IMR-90 (cell line): Measurements from ENCODE around the gene IRAK1. TPM values are rescaled to one million over a fixed set of nuclear protein-coding genes. Genes with fewer than 3 reads are reported as not detected.

Experiments used
- ATAC-seq: fragments of 200-7000 bp; cut with Tn5 transposase; 2 replicates; pipeline ENCODE4 v1.9.1; 2020; ENCODE audit warnings: low read depth, mild to moderate bottlenecking, moderate library complexity
- BruUV-seq: library from RNA; stranded (reverse); fragments of 400-500 nt; replicated peaks from 2 replicates; lab custom pipeline; 2021; lab: Mats Ljungman, UMichigan
- CTCF ChIA-PET: fragments of 300-600 bp; formaldehyde crosslinking; extraction: SDS; loops from one replicate; lab custom pipeline; 2021; ENCODE audit warnings: antibody characterized with exemption; lab: Yijun Ruan, JAX
- POLR2A ChIA-PET: fragments of 300-600 bp; sonication (Branson Sonifier 250); formaldehyde crosslinking; loops from one replicate; lab custom pipeline; 2022; ENCODE audit warnings: antibody characterized with exemption; ENCODE audit not compliant: unreplicated experiment; lab: Charles Lee
- DNase-seq: peaks from one replicate; pipeline ENCODE4 v3.0.0; 2013
- H2AFZ ChIP-seq: replicated peaks from 2 replicates; pipeline ENCODE3; 2013; ENCODE audit warnings: low read length, mild to moderate bottlenecking; ENCODE audit not compliant: poor library complexity
- H2AK5ac ChIP-seq: 2 replicates; pipeline ENCODE4 v1.6.1; 2013; ENCODE audit warnings: low read depth, low read length, inconsistent platforms
- H2AK9ac ChIP-seq: replicated peaks from 2 replicates; pipeline ENCODE3; 2013; ENCODE audit warnings: mild to moderate bottlenecking, low read depth, low read length, moderate library complexity; ENCODE audit not compliant: poor library complexity
- H2BK120ac ChIP-seq: 2 replicates; pipeline ENCODE4 v1.6.1; 2013; ENCODE audit warnings: low read depth, low read length, inconsistent platforms
- H2BK15ac ChIP-seq: 3 replicates; pipeline ENCODE4 v1.6.1; 2013; ENCODE audit warnings: low read depth, low read length, inconsistent platforms
- H2BK20ac ChIP-seq: 2 replicates; pipeline ENCODE4 v1.6.1; 2013; ENCODE audit warnings: low read depth, mild to moderate bottlenecking, inconsistent platforms, low read length, moderate library complexity
- H2BK5ac ChIP-seq: 2 replicates; pipeline ENCODE4 v1.6.1; 2013; ENCODE audit warnings: mild to moderate bottlenecking, low read depth, low read length, inconsistent platforms; ENCODE audit not compliant: poor library complexity, severe bottlenecking
- H3K14ac ChIP-seq: replicated peaks from 2 replicates; pipeline ENCODE4 v1.6.1; 2013; ENCODE audit warnings: low read depth, low read length, inconsistent platforms
- H3K18ac ChIP-seq: 2 replicates; pipeline ENCODE4 v1.6.1; 2013; ENCODE audit warnings: low read depth, low read length, control low read depth
- H3K23ac ChIP-seq: 2 replicates; pipeline ENCODE4 v1.6.1; 2013; ENCODE audit warnings: low read depth, low read length, inconsistent platforms
- H3K27ac ChIP-seq: 2 replicates; pipeline ENCODE4 v1.5.1; 2013; ENCODE audit warnings: mild to moderate bottlenecking, control low read depth, low read length; ENCODE audit not compliant: insufficient read depth
- H3K27me3 ChIP-seq: 2 replicates; pipeline ENCODE4 v1.6.1; 2013; ENCODE audit warnings: low read length; ENCODE audit not compliant: control insufficient read depth, insufficient read depth
- H3K36me3 ChIP-seq: 2 replicates; pipeline ENCODE4 v1.6.1; 2013; ENCODE audit warnings: low read length, mixed read lengths; ENCODE audit not compliant: control insufficient read depth, insufficient read depth
- H3K4ac ChIP-seq: 2 replicates; pipeline ENCODE4 v1.6.1; 2013; ENCODE audit warnings: low read depth, low read length, inconsistent platforms
- H3K4me1 ChIP-seq: 2 replicates; pipeline ENCODE4 v1.6.1; 2013; ENCODE audit warnings: low read length, mixed read lengths; ENCODE audit not compliant: control insufficient read depth, insufficient read depth
- H3K4me2 ChIP-seq: 2 replicates; pipeline ENCODE4 v1.6.1; 2013; ENCODE audit warnings: low read depth, mild to moderate bottlenecking, control low read depth, low read length, moderate library complexity
- H3K4me3 ChIP-seq: 2 replicates; pipeline ENCODE4 v1.5.1; 2013; ENCODE audit warnings: low read depth, mild to moderate bottlenecking, control low read depth, low read length, moderate library complexity; ENCODE audit not compliant: insufficient read depth
- H3K56ac ChIP-seq: 2 replicates; pipeline ENCODE4 v1.6.1; 2013; ENCODE audit warnings: low read length, inconsistent platforms; ENCODE audit not compliant: insufficient read depth; ENCODE audit errors: extremely low read depth
- H3K79me1 ChIP-seq, 2 experiments: 2 replicates each; pipeline ENCODE4 v1.6.1; 2013; ENCODE audit warnings: low read length in 2 of 2, inconsistent platforms in 1 of 2, low read depth in 1 of 2
- H3K9ac ChIP-seq: 2 replicates; pipeline ENCODE4 v1.6.1; 2013; ENCODE audit warnings: low read depth, low read length, control low read depth
- H3K9me1 ChIP-seq: 2 replicates; pipeline ENCODE4 v1.6.1; 2013; ENCODE audit warnings: low read length, inconsistent platforms; ENCODE audit not compliant: insufficient read depth
- H3K9me3 ChIP-seq: 2 replicates; pipeline ENCODE4 v1.6.1; 2013; ENCODE audit warnings: low read length; ENCODE audit not compliant: control insufficient read depth, insufficient read depth
- H4K20me1 ChIP-seq: 2 replicates; pipeline ENCODE4 v1.6.1; 2013; ENCODE audit warnings: low read length, inconsistent platforms; ENCODE audit not compliant: insufficient read depth
- H4K5ac ChIP-seq: 2 replicates; pipeline ENCODE4 v1.6.1; 2013; ENCODE audit warnings: mild to moderate bottlenecking, low read depth, low read length, control low read depth
- H4K8ac ChIP-seq, 2 experiments: 2 replicates each; pipeline ENCODE4 v1.6.1; 2013; ENCODE audit warnings: low read depth in 2 of 2, low read length in 2 of 2, control low read depth in 1 of 2, inconsistent platforms in 1 of 2
- H4K91ac ChIP-seq: 2 replicates; pipeline ENCODE4 v1.6.1; 2013; ENCODE audit warnings: low read depth, low read length, inconsistent platforms; ENCODE audit not compliant: insufficient read depth
- FOS ChIP-seq: fragments of 150-350 bp; IDR thresholded peaks from 2 replicates; pipeline ENCODE4 v1.6.1; 2016; ENCODE audit warnings: low read depth, low read length
- MAZ ChIP-seq: IDR thresholded peaks from 2 replicates; pipeline ENCODE4 v1.6.1; 2012; ENCODE audit warnings: low read depth, mild to moderate bottlenecking, low read length, improper control_type of control experiment, moderate library complexity, borderline replicate concordance
- POLR2A ChIP-seq: IDR thresholded peaks from 2 replicates; pipeline ENCODE4 v1.6.1; 2012; ENCODE audit warnings: mild to moderate bottlenecking, low read depth, low read length
- RAD21 ChIP-seq: IDR thresholded peaks from 2 replicates; pipeline ENCODE4 v1.6.1; 2012; ENCODE audit warnings: low read length, improper control_type of control experiment
- RCOR1 ChIP-seq: IDR thresholded peaks from 2 replicates; pipeline ENCODE4 v1.6.1; 2012; ENCODE audit warnings: mild to moderate bottlenecking, low read length, improper control_type of control experiment; ENCODE audit not compliant: insufficient replicate concordance
- SMC3 ChIP-seq: fragments of 150-350 bp; IDR thresholded peaks from 2 replicates; pipeline ENCODE4 v1.6.1; 2016; ENCODE audit warnings: low read depth, mild to moderate bottlenecking, antibody characterized with exemption, low read length, moderate library complexity
- WGBS, 2 experiments: methylation state at CpG; one replicate each; pipeline versions ENCODE4 v1.1.5 to v1.1.7; 2013; ENCODE audit warnings: missing lambda C conversion rate in 2 of 2; ENCODE audit not compliant: insufficient read length in 1 of 2; ENCODE audit errors: extremely low coverage in 2 of 2; 5-methylcytosine and 5-hydroxymethylcytosine counted together
- dilution Hi-C: fragments of 300-500 bp; cut with HindIII; formaldehyde crosslinking; loops from one replicate; pipeline ENCODE4 v1.14.3; 2018; ENCODE audit warnings: low sequenced_read_pairs; ENCODE audit not compliant: unreplicated experiment
- in situ Hi-C: fragments of 300-500 bp; cut with MboI; formaldehyde crosslinking; loops from 3 replicates; pipeline ENCODE4 v1.14.3; 2019; ENCODE audit warnings: low sequenced_read_pairs, inconsistent platforms, mixed read lengths
- intact Hi-C: fragments of 100-400 bp; cut with micrococcal nuclease; formaldehyde crosslinking; loops from 2 replicates; pipeline ENCODE4 v1.10.0; 2022
- polyA plus RNA-seq, 3 experiments: library from polyadenylated mRNA; depleted of rRNA; stranded (reverse); fragments of >200 nt; gene quantifications; 2 replicates each; pipeline ENCODE4 v1.2.3, GENCODE V29; 2012; ENCODE audit warnings: low replicate concordance in 1 of 3
- total RNA-seq: library from RNA; depleted of rRNA; stranded (reverse); fragments of >200 nt; gene quantifications from 2 replicates; pipeline ENCODE4 v1.2.3, GENCODE V29; 2012
- TF ChIP-seq, protein P1 (sequence below): fragments of 150-350 bp; IDR thresholded peaks from 2 replicates; pipeline ENCODE4 v1.6.1; 2016; ENCODE audit warnings: low read depth, mild to moderate bottlenecking, low read length, moderate library complexity, borderline replicate concordance

IRAK1 gene
- total and polyA plus RNA-seq, 2 of the 4 experiments (the other 2 are of a cell fraction): 33.3 to 50.2 TPM

GRCh38 chrX:154050113-154050495, 30.4 kb upstream of the IRAK1 start:
- no peak overlapping the region for H4K91ac ChIP-seq
- ATAC-seq (no peak), DNase-seq (no peak)
- H2BK20ac ChIP-seq: no peak overlapping the region
- no peak overlapping the region for H2BK15ac ChIP-seq
- TF ChIP-seq, protein P1, sequence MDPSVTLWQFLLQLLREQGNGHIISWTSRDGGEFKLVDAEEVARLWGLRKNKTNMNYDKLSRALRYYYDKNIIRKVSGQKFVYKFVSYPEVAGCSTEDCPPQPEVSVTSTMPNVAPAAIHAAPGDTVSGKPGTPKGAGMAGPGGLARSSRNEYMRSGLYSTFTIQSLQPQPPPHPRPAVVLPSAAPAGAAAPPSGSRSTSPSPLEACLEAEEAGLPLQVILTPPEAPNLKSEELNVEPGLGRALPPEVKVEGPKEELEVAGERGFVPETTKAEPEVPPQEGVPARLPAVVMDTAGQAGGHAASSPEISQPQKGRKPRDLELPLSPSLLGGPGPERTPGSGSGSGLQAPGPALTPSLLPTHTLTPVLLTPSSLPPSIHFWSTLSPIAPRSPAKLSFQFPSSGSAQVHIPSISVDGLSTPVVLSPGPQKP: no peak
- TF ChIP-seq RAD21 (no peak), SMC3 (no peak), MAZ (no peak), FOS (no peak), POLR2A (no peak), RCOR1 (no peak)
- in situ Hi-C loops (no loop called here), dilution Hi-C loops (no loop called here), intact Hi-C loops (no loop called here)
- no peak overlapping the region for H4K8ac ChIP-seq
- BruUV-seq: no TSS peak
- no peak overlapping the region for H3K4me3 ChIP-seq
- no peaks in the 10 kb centered on the region for H3K27me3 ChIP-seq
- H3K14ac ChIP-seq: no peak overlapping the region
- H3K18ac ChIP-seq: no peak overlapping the region
- no peak overlapping the region for H3K4ac ChIP-seq
- H4K20me1 ChIP-seq: peaks cover 41% of the 10 kb centered on the region
- peaks cover 5 to 38% of the 10 kb centered on the region in 2 experiments; a peak in 3 of 4 replicates for H3K79me1 ChIP-seq
- no peak overlapping the region for H2BK120ac ChIP-seq
- H3K27ac ChIP-seq: no peak overlapping the region
- H2AFZ ChIP-seq: no peak overlapping the region
- H3K4me2 ChIP-seq: no peak overlapping the region
- peaks cover 12% of the 10 kb centered on the region for H3K4me1 ChIP-seq
- H3K23ac ChIP-seq: no peak overlapping the region
- no peaks in the 10 kb centered on the region for H3K9me3 ChIP-seq
- ChIA-PET POLR2A (no interaction called here), CTCF (no interaction called here)
- no peak overlapping the region for H2BK5ac ChIP-seq
- no peak overlapping the region for H3K9ac ChIP-seq
- no peak overlapping the region for H4K5ac ChIP-seq
- no peak overlapping the region for H2AK5ac ChIP-seq
- H3K9me1 ChIP-seq: peaks cover 5% of the 10 kb centered on the region
- no peak overlapping the region for H2AK9ac ChIP-seq
- WGBS, 2 experiments: 72% methylated on average over 3 of the region's 7 CpGs; no CpG with 5 or more reads in 1 of the 2 experiments
- no peak overlapping the region for H3K56ac ChIP-seq
- peaks cover 1% of the 10 kb centered on the region; the same call in 1 of the 2 replicates for H3K36me3 ChIP-seq
